Body of pancreas (tissue), 4 donors: ENCODE data around the gene SART3. TPM values are rescaled to one million over a fixed set of nuclear protein-coding genes. Genes with fewer than 3 reads are reported as not detected.

Experiments used
- ATAC-seq: fragments of 150-250 bp; one replicate; pipeline ENCODE4 v1.9.1; 2016
- DNase-seq, 4 donors: peaks; one replicate each; pipeline ENCODE4 v3.0.0-alpha.2; 2019
- H3K27ac ChIP-seq, 4 donors: fragments of 200-600 bp; sonication (generic); 1 replicate in 3 of 4; 2 replicates in 1 of 4; pipeline versions ENCODE4 v1.5.1 to v1.6.1; 2016 to 2019; ENCODE audit warnings: mild to moderate bottlenecking in 1 of 4, mixed read lengths in 1 of 4, moderate library complexity in 1 of 4
- H3K27me3 ChIP-seq, 2 donors: fragments of 200-600 bp; sonication (generic); one replicate each; pipeline ENCODE4 v1.6.0; 2016; ENCODE audit warnings: mild to moderate bottlenecking in 1 of 2
- H3K36me3 ChIP-seq, 2 donors: fragments of 200-600 bp; sonication (generic); replicated peaks in 1 of 2; 2 replicates each; pipeline ENCODE4 v1.5.1; 2016; ENCODE audit warnings: low read depth in 2 of 2; ENCODE audit not compliant: insufficient read depth in 1 of 2
- H3K4me1 ChIP-seq: fragments of 200-600 bp; sonication (generic); one replicate; pipeline ENCODE4 v1.6.0; 2016
- H3K4me3 ChIP-seq, 2 donors: fragments of 200-600 bp; sonication (generic); 1 replicate in 1 of 2; 2 replicates in 1 of 2; pipeline ENCODE4 v1.5.1; 2016 to 2019
- H3K9me3 ChIP-seq, 3 donors: fragments of 200-600 bp; sonication (generic); 1 replicate in 2 of 3; 2 replicates in 1 of 3; pipeline ENCODE4 v1.5.1; 2016
- POLR2A ChIP-seq, 3 donors: fragments of 450-650 bp; IDR thresholded peaks; one replicate each; pipeline ENCODE4 v1.6.1; 2016; ENCODE audit warnings: antibody characterized with exemption in 3 of 3, mild to moderate bottlenecking in 2 of 3
- WGBS, 2 donors: methylation state at CpG; one replicate each; pipeline ENCODE4 v1.1.5; 2017; 5-methylcytosine and 5-hydroxymethylcytosine counted together
- intact Hi-C: fragments of 100-400 bp; cut with DNase I; formaldehyde crosslinking; loops from one replicate; pipeline ENCODE4 v1.15.1; 2023
- total RNA-seq, 2 donors: library from RNA; depleted of rRNA; stranded (reverse); fragments of >200 nt; gene quantifications; one replicate each; pipeline ENCODE4 v1.1.0, GENCODE V29; 2016
- TF ChIP-seq, protein P1 (sequence below), 7 experiments: fragments of 450-650 bp in 4 of 7; fragments of 200-600 bp in 3 of 7; sonication (generic) in 3 of 7; IDR thresholded peaks; one replicate each; pipeline ENCODE4 v1.5.1; 2016 to 2019; ENCODE audit warnings: antibody characterized with exemption in 7 of 7

SART3 gene
- total RNA-seq, 2 donors from 2014 or later = 20.2 to 38.6 TPM

DNA sequence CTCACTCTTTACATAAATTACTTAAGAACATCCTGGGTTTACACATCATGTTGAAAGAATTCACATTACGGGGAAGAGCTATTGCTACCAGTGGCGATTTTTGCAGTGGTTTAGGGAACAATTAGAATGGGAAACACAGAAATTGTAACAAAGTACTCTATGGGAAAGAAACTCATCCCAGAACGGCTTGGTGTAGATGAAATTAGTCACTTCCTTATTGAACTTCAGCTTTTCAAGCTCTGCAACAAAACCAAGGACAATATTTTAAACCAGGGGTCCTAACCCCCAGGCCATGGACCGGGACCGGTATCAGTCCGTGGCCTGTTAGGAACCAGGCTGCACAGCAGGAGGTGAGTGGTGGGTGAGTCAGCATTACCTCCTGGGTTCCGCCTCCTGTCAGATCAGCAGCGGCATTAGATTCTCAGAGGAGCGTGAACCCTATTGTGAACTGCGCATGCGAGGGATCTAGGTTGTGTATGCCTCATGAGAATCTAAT is 78.2 kb downstream of the SART3 start:
- Histone ChIP-seq H3K9me3 (peaks cover 0 to 7% (median 0%) of the 10 kb centered on the region in 3 donors), H3K27me3 (no peaks in the 10 kb centered on the region), H3K27ac (no peak overlapping the region), H3K4me3 (no peak overlapping the region), H3K36me3 (no peaks in the 10 kb centered on the region), H3K4me1 (no peaks in the 10 kb centered on the region)
- 48 to 60% methylated on average over 11 of the region's 11 CpGs for WGBS, 2 donors
- DNase-seq (no peak), ATAC-seq (no peak)
- intact Hi-C loops = no loop called here
- TF ChIP-seq POLR2A (IDR thresholded peaks at IDR 0.05) = no peak
- TF ChIP-seq, protein P1, sequence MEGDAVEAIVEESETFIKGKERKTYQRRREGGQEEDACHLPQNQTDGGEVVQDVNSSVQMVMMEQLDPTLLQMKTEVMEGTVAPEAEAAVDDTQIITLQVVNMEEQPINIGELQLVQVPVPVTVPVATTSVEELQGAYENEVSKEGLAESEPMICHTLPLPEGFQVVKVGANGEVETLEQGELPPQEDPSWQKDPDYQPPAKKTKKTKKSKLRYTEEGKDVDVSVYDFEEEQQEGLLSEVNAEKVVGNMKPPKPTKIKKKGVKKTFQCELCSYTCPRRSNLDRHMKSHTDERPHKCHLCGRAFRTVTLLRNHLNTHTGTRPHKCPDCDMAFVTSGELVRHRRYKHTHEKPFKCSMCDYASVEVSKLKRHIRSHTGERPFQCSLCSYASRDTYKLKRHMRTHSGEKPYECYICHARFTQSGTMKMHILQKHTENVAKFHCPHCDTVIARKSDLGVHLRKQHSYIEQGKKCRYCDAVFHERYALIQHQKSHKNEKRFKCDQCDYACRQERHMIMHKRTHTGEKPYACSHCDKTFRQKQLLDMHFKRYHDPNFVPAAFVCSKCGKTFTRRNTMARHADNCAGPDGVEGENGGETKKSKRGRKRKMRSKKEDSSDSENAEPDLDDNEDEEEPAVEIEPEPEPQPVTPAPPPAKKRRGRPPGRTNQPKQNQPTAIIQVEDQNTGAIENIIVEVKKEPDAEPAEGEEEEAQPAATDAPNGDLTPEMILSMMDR (IDR thresholded peaks at IDR 0.05) = no peak

DNA sequence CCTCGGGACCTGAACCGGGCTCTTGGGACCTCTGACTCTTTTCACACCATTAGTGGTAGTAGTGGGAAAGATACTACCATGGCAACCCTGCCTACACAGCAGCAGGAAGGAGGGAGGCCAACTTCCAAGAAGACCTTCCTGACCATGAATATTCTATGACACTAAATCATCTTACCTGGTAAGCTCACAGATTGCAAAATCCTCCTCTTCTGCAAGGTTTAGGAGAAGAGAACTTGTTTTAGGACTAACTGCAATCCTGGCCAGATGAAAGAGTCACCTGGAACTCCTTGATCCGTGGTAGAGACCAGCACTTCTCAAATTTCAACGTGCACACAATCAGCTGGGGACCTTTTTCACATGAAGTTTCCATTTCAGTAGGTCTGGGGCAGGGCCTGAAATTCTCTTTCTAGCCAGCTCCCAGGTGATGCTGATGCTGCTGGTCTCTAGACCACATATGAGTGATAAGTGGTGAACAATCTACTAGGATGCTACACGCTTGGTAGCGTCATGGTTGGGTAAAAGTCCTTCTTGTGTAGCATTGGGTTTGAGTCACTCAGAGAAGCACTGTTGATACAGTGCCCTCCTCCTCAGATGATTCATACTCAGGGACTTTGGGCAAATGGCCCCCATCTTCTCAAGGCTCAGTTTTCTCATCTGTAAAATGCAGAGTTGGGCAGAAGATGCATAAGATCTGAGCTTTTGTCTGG is 81.5 kb downstream of the SART3 start:
- ATAC-seq = no peak
- 52 to 57% methylated on average over 6 of the region's 6 CpGs for WGBS, 2 donors
- H3K27ac ChIP-seq = no peak overlapping the region
- H3K4me1 ChIP-seq = no peaks in the 10 kb centered on the region
- H3K4me3 ChIP-seq = no peak overlapping the region
- H3K36me3 ChIP-seq = no peaks in the 10 kb centered on the region
- no peaks in the 10 kb centered on the region for H3K27me3 ChIP-seq
- no peak for DNase-seq
- intact Hi-C loops = no loop called here
- no peaks in the 10 kb centered on the region for H3K9me3 ChIP-seq
- no peak for TF ChIP-seq POLR2A (IDR thresholded peaks at IDR 0.05)
- TF ChIP-seq, protein P1 (IDR thresholded peaks at IDR 0.05) = no peak

DNA sequence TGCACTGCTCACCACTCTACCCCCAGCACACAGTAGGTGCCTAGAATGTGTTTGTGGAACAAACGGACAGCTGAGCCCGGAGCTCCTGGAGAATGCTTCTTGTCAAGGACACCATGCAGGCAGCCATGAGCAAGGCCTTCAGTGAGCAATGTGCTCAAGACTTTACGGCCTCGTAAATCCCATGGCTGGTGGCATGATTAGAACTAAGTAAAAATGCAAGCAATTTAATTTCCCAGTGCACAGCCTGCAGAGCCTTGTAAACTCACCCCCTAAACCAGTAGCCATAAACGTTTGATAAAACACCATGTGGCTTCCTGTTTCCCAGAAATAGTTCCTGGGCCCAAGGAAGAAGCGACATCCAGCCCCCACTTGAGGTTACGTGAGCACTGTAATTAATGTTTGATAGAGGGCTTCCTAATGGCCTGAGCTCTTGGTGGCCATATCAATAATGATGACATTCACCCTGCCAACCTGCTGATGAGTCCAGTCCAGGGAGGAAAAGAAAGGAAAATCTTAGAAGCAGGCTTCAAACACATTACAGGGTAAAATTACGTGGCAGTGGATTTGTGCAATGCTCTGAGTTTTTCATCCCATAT is 82.3 kb downstream of the SART3 start:
- no peak for DNase-seq

DNA sequence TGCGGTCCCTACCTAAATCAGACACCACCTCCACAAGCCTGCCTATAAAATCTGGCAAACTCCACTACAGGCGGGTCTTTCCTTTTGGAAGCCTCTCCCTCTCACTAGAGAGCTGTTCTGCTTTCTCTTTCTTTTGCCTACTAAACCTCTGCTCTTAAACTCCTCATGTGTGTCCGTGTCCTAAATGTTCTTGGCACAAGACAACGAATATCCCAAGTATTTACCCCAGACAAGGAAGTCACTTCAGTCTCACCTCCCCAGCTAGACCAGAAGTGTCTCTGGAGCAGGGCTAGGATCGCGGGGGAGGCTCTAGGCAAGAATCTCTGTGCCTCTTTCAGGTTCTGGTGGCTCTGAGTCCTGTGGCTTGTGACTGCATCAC is 83.1 kb downstream of the SART3 start:
- WGBS, 2 donors = 69 to 77% methylated on average over 6 of the region's 6 CpGs

More for the DNA sequence above, 82.3 kb downstream of the SART3 start:
- H3K27ac ChIP-seq = no peak overlapping the region
- H3K4me3 ChIP-seq = no peak overlapping the region
- H3K36me3 ChIP-seq = no peaks in the 10 kb centered on the region
- intact Hi-C loops = no loop called here
- H3K4me1 ChIP-seq = no peaks in the 10 kb centered on the region
- 53 to 63% methylated on average over 7 to 8 of the region's 8 CpGs for WGBS, 2 donors
- TF ChIP-seq POLR2A (IDR thresholded peaks at IDR 0.05) = no peak
- TF ChIP-seq, protein P1 (IDR thresholded peaks at IDR 0.05) = no peak
- ATAC-seq = no peak
- H3K9me3 ChIP-seq = no peaks in the 10 kb centered on the region
- H3K27me3 ChIP-seq = no peaks in the 10 kb centered on the region

More for the DNA sequence above, 83.1 kb downstream of the SART3 start:
- H3K27me3 ChIP-seq = no peaks in the 10 kb centered on the region
- H3K4me1 ChIP-seq = no peaks in the 10 kb centered on the region
- H3K4me3 ChIP-seq = no peak overlapping the region
- intact Hi-C loops = no loop called here
- H3K9me3 ChIP-seq = no peaks in the 10 kb centered on the region
- ATAC-seq = no peak
- H3K36me3 ChIP-seq = no peaks in the 10 kb centered on the region
- no peak for TF ChIP-seq POLR2A (IDR thresholded peaks at IDR 0.05)
- TF ChIP-seq, protein P1 (IDR thresholded peaks at IDR 0.05) = no peak
- H3K27ac ChIP-seq = no peak overlapping the region
- no peak for DNase-seq
